Astrocyte of the spinal cord (primary cell): ENCODE results near the gene PROKR2.

ENCODE experiments used
- DNase-seq: peaks from one replicate; pipeline ENCODE4 v3.0.0; 2011; ENCODE audit warnings: low read depth, low spot score
- H3K4me3 ChIP-seq: 2 replicates; pipeline ENCODE4 v1.5.1; 2011; ENCODE audit warnings: low read depth, mild to moderate bottlenecking, low read length, moderate library complexity
- in situ Hi-C: cut with HindIII; loops from 2 replicates; pipeline ENCODE4 v1.10.0; 2017; ENCODE audit warnings: low sequenced_read_pairs
- TF ChIP-seq, protein P1 (sequence below): IDR thresholded peaks from 2 replicates; pipeline ENCODE4 v1.5.1; 2012; ENCODE audit warnings: low read depth, mild to moderate bottlenecking, low read length, inconsistent platforms

Gene PROKR2

GRCh38 chr20:5297280-5298004, 19.3 kb downstream of the PROKR2 start:
- DNase-seq = no peak
- in situ Hi-C loops = no loop called here
- H3K4me3 ChIP-seq = no peak overlapping the region
- TF ChIP-seq, protein P1, sequence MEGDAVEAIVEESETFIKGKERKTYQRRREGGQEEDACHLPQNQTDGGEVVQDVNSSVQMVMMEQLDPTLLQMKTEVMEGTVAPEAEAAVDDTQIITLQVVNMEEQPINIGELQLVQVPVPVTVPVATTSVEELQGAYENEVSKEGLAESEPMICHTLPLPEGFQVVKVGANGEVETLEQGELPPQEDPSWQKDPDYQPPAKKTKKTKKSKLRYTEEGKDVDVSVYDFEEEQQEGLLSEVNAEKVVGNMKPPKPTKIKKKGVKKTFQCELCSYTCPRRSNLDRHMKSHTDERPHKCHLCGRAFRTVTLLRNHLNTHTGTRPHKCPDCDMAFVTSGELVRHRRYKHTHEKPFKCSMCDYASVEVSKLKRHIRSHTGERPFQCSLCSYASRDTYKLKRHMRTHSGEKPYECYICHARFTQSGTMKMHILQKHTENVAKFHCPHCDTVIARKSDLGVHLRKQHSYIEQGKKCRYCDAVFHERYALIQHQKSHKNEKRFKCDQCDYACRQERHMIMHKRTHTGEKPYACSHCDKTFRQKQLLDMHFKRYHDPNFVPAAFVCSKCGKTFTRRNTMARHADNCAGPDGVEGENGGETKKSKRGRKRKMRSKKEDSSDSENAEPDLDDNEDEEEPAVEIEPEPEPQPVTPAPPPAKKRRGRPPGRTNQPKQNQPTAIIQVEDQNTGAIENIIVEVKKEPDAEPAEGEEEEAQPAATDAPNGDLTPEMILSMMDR = no peak

GRCh38 chr20:5290596-5290995, 26.2 kb downstream of the PROKR2 start:
- in situ Hi-C loops = no loop called here

GRCh38 chr20:5282561-5282960, 34.2 kb downstream of the PROKR2 start:
- DNase-seq = no peak
- in situ Hi-C loops = no loop called here
- TF ChIP-seq, protein P1 = no peak
- H3K4me3 ChIP-seq = no peak overlapping the region

More at GRCh38 chr20:5290596-5290995, 26.2 kb downstream of the PROKR2 start:
- TF ChIP-seq, protein P1 = no peak
- no peak for DNase-seq
- H3K4me3 ChIP-seq = no peak overlapping the region

DNA sequence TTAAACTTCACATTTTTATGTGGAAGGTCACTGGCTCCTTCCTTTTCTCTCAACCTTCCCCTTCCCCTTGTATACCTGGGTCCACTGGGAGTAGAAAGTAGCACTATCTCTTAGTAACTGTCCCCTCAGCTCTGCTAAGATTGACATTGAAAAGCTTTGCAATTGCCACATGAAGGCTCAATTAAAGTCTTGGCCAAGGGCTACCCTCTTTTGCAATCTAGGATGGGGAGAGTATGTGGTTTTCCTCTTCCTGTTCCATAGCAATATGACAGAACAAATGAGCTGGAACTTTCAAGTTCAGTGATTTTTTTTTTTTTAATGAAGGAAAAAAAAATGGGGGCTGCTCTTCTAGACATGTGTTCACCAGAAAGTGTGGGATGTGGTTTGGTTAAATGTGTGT, 37.1 kb downstream of the PROKR2 start:
- in situ Hi-C loops = no loop called here
- TF ChIP-seq, protein P1 = no peak
- DNase-seq = no peak
- no peak overlapping the region for H3K4me3 ChIP-seq

DNA sequence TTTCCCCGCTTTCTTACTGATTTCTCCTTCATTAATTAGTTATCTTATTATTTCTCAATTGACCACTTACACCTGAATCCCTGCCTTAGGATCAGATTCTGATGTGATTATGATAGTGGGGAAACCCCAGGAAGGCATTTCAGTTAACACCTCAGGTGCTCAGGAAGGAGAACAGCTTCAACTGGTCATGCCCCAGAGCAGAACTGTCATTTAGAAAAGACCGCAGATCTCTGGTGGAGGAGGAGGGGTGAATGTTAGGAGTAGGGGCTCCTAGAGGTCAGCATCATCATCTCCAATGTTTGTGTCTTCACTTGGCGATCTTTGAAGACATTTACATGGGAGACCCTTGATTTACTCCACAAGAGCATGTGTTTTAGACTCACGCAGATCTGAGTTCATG, 44.5 kb downstream of the PROKR2 start:
- no peak overlapping the region for H3K4me3 ChIP-seq
- in situ Hi-C loops = no loop called here
- no peak for DNase-seq
- TF ChIP-seq, protein P1 = no peak

- TF ChIP-seq, protein P1 = no peak
- in situ Hi-C loops = no loop called here
- H3K4me3 ChIP-seq = no peak overlapping the region
- DNase-seq = no peak
Measured at GRCh38 chr20:5270603-5271002, 46.2 kb downstream of the PROKR2 start.
